ENCODE results near the gene ROR2. TPM values are rescaled to one million over a fixed set of nuclear protein-coding genes. Genes with fewer than 3 reads are reported as not detected.

ROR2 gene
- polyA plus RNA-seq, 3 donors: not detected

GRCh38 chr9:91519520-91520277, 430.3 kb downstream of the ROR2 start:
- no peak overlapping the region for H2AFZ ChIP-seq (ENCODE audit: insufficient read depth, low read depth, low read length, poor library complexity, severe bottlenecking)
- no CpG with 5 or more reads among the region's 2 CpGs for WGBS (ENCODE audit: insufficient coverage)

GRCh38 chr9:91518462-91518861, 431.6 kb downstream of the ROR2 start:
- peaks cover 4 to 10% (median 6%) of the 10 kb centered on the region in 3 donors for H3K27me3 Mint-ChIP-seq (ENCODE audit: low read depth in 3 of 3)
- H4K20me1 ChIP-seq (ENCODE audit: insufficient read depth, low read length): no peaks in the 10 kb centered on the region
- H3K4me3 Mint-ChIP-seq: no peak overlapping the region
- H3K27ac Mint-ChIP-seq: peak overlapping the region in 1 of 7 donors; percentile 9
- peaks cover 17 to 19% of the 10 kb centered on the region in 2 donors for H3K4me1 ChIP-seq (ENCODE audit: control insufficient read depth in 1 of 2, insufficient read depth in 2 of 2, low read length in 2 of 2)
- no peak overlapping the region for H3K27ac ChIP-seq (ENCODE audit: low read depth in 1 of 2, low read length in 2 of 2)
- no peaks in the 10 kb centered on the region for H3K36me3 Mint-ChIP-seq
- no peak overlapping the region for H3K9ac ChIP-seq (ENCODE audit: insufficient read depth, low read length, poor library complexity, severe bottlenecking)
- intact Hi-C loops (cut with micrococcal nuclease): no loop called here
- H3K36me3 ChIP-seq (replicated peaks in 1 of 2; ENCODE audit: control insufficient read depth in 1 of 2, insufficient read depth in 2 of 2, low read length in 2 of 2): no peaks in the 10 kb centered on the region
- H3K4me2 ChIP-seq (replicated peaks; ENCODE audit: extremely low read depth, low read length, poor library complexity, severe bottlenecking): no peak overlapping the region
- no peak for DNase-seq
- WGBS (ENCODE audit: insufficient coverage): 100% methylated on average over 4 of the region's 5 CpGs
- no peak overlapping the region for H2AFZ ChIP-seq (ENCODE audit: insufficient read depth, low read depth, low read length, poor library complexity, severe bottlenecking)
- peaks cover 26% of the 10 kb centered on the region for H3K4me1 Mint-ChIP-seq
- H3K27me3 ChIP-seq (ENCODE audit: control insufficient read depth in 2 of 2, insufficient read depth in 2 of 2, low read length in 2 of 2): no peaks in the 10 kb centered on the region
- no peak for TF ChIP-seq CTCF (IDR thresholded peaks at IDR 0.05)
- H3K9me3 ChIP-seq (replicated peaks in 1 of 2; ENCODE audit: control insufficient read depth in 1 of 2, insufficient read depth in 1 of 2, low read length in 2 of 2): peaks cover 0 to 12% of the 10 kb centered on the region in 2 donors
- peaks cover 6 to 25% (median 11%) of the 10 kb centered on the region in 7 donors for H3K9me3 Mint-ChIP-seq
- no peaks in the 10 kb centered on the region for H3K79me2 ChIP-seq (ENCODE audit: insufficient read depth, low read length)
- H3K4me3 ChIP-seq (replicated peaks in 1 of 3; ENCODE audit: low read depth in 2 of 3, low read length in 3 of 3): no peak overlapping the region

More at GRCh38 chr9:91519520-91520277, 430.3 kb downstream of the ROR2 start:
- intact Hi-C loops (cut with micrococcal nuclease): loop anchor here in 1 of 2 donors (2.0 kb wide), 1 partner anchor 15 kb away; no protein-coding TSS in a partner anchor
- Mint-ChIP-seq H3K27me3 (ENCODE audit: low read depth in 3 of 3) (peaks cover 4 to 10% (median 6%) of the 10 kb centered on the region in 3 donors), H3K4me1 (peaks cover 21% of the 10 kb centered on the region), H3K27ac (no peak overlapping the region), H3K9me3 (peaks cover 6 to 29% (median 11%) of the 10 kb centered on the region in 7 donors), H3K4me3 (no peak overlapping the region), H3K36me3 (no peaks in the 10 kb centered on the region)
- Histone ChIP-seq H3K27ac (ENCODE audit: low read depth in 1 of 2, low read length in 2 of 2) (no peak overlapping the region), H3K4me3 (replicated peaks in 1 of 3; ENCODE audit: low read depth in 2 of 3, low read length in 3 of 3) (no peak overlapping the region), H3K79me2 (ENCODE audit: insufficient read depth, low read length) (no peaks in the 10 kb centered on the region), H3K36me3 (replicated peaks in 1 of 2; ENCODE audit: control insufficient read depth in 1 of 2, insufficient read depth in 2 of 2, low read length in 2 of 2) (no peaks in the 10 kb centered on the region), H4K20me1 (ENCODE audit: insufficient read depth, low read length) (no peaks in the 10 kb centered on the region), H3K4me2 (replicated peaks; ENCODE audit: extremely low read depth, low read length, poor library complexity, severe bottlenecking) (no peak overlapping the region), H3K9me3 (replicated peaks in 1 of 2; ENCODE audit: control insufficient read depth in 1 of 2, insufficient read depth in 1 of 2, low read length in 2 of 2) (peaks cover 0 to 12% of the 10 kb centered on the region in 2 donors), H3K27me3 (ENCODE audit: control insufficient read depth in 2 of 2, insufficient read depth in 2 of 2, low read length in 2 of 2) (peaks cover 2 to 5% of the 10 kb centered on the region in 2 donors), H3K9ac (ENCODE audit: insufficient read depth, low read length, poor library complexity, severe bottlenecking) (no peak overlapping the region), H3K4me1 (ENCODE audit: control insufficient read depth in 1 of 2, insufficient read depth in 2 of 2, low read length in 2 of 2) (peaks cover 17 to 19% of the 10 kb centered on the region in 2 donors)
- no peak for TF ChIP-seq CTCF (IDR thresholded peaks at IDR 0.05)
- no peak for DNase-seq
